GM12801 (cell line): Measurements from ENCODE around the gene TOR2A.

Source experiments
- CTCF ChIP-seq: IDR thresholded peaks from one replicate; pipeline ENCODE4 v1.5.1; 2011; ENCODE audit warnings: control low read depth; ENCODE audit not compliant: insufficient read length; ENCODE audit errors: extremely low read depth

Gene TOR2A

GRCh38 chr9:127746959-127747569 is 12.0 kb upstream of the TOR2A start:
- TF ChIP-seq CTCF, result no peak

- TF ChIP-seq CTCF, result no peak
These were observed 9.5 kb upstream of the TOR2A start for GRCh38 chr9:127744398-127745110.

GRCh38 chr9:127742435-127743088 is 7.5 kb upstream of the TOR2A start:
- TF ChIP-seq CTCF, result no peak

GRCh38 chr9:127741831-127742434 is 6.8 kb upstream of the TOR2A start:
- no peak for TF ChIP-seq CTCF

- TF ChIP-seq CTCF, result no peak
These were observed 4.7 kb upstream of the TOR2A start for GRCh38 chr9:127739614-127740330.

GRCh38 chr9:127738666-127739065 is 3.6 kb upstream of the TOR2A start:
- no peak for TF ChIP-seq CTCF
